Adrenal gland (tissue), 12 donors: Measurements from ENCODE around the gene KCNN2. TPM values are rescaled to one million over a fixed set of nuclear protein-coding genes. Genes with fewer than 3 reads are reported as not detected.
"Not testable (repeated sequence)": the region's sequence is repeated elsewhere in the genome, so short reads cannot be mapped to it uniquely, and the experiment has no call there.

Experiments
- DNase-seq, 7 donors: peaks; one replicate each; pipeline ENCODE4 v3.0.0-alpha.2; 2019 to 2020
- H3K27ac ChIP-seq, 5 donors: fragments of 200-600 bp; sonication (generic) in 4 of 5; 1 replicate in 3 of 5; 2 replicates in 2 of 5; pipeline versions ENCODE4 v1.5.1 to v1.8.0; 2016 to 2020; ENCODE audit warnings: mild to moderate bottlenecking in 1 of 5
- H3K27me3 ChIP-seq: fragments of 200-600 bp; 2 replicates; pipeline ENCODE4 v1.8.0; 2021
- H3K36me3 ChIP-seq, 2 donors: fragments of 200-600 bp; replicated peaks in 1 of 2; 1 replicate in 1 of 2; 2 replicates in 1 of 2; pipeline versions ENCODE4 v1.5.1 to v1.8.0; 2018 to 2022
- H3K4me1 ChIP-seq, 2 donors: fragments of 200-600 bp; replicated peaks in 1 of 2; 1 replicate in 1 of 2; 2 replicates in 1 of 2; pipeline versions ENCODE4 v1.5.1 to v1.8.0; 2018 to 2021
- H3K4me3 ChIP-seq, 4 donors: fragments of 200-600 bp; sonication (generic) in 3 of 4; one replicate each; pipeline ENCODE4 v1.5.1; 2016 to 2018
- H3K9me3 ChIP-seq, 3 donors: fragments of 200-600 bp; sonication (generic) in 1 of 3; replicated peaks in 1 of 3; 1 replicate in 2 of 3; 2 replicates in 1 of 3; pipeline versions ENCODE4 v1.5.1 to v1.8.0; 2016 to 2021
- POLR2A ChIP-seq, 2 donors: fragments of 450-650 bp; IDR thresholded peaks; one replicate each; pipeline ENCODE4 v1.6.1; 2017; ENCODE audit warnings: antibody characterized with exemption in 2 of 2, mild to moderate bottlenecking in 2 of 2, moderate library complexity in 1 of 2
- WGBS, 4 donors: extraction: QIAGEN DNeasy Blood & Tissue Kit in 2 of 4; methylation state at CpG; one replicate each; pipeline versions ENCODE4 v1.1.5 to v1.1.7; 2013 to 2017; 5-methylcytosine and 5-hydroxymethylcytosine counted together
- intact Hi-C, 2 donors: fragments of 100-400 bp; cut with DNase I; formaldehyde crosslinking; loops; one replicate each; pipeline versions ENCODE4 v1.14.1 to v1.15.0; 2022 to 2023
- polyA plus RNA-seq, 3 donors: library from polyadenylated mRNA; stranded (reverse); fragments of 200-250 nt in 2 of 3; fragments of 350-450 nt in 1 of 3; fragmentation: Illumina TruSeq in 1 of 3; extraction: RNeasy Lipid Tissue Mini Kit (QIAGEN cat#74804) in 1 of 3; gene quantifications; one replicate each; pipeline ENCODE4 v1.2.3, GENCODE V29; 2013 to 2014
- total RNA-seq, 9 donors: library from RNA; depleted of rRNA in 4 of 9; stranded (reverse); fragments of >200 nt in 4 of 9; fragments of 120-200 nt in 1 of 9; fragmentation: NEBNext Ultra II Directional in 1 of 9; extraction: Animal tissue kit (Norgen Biotek cat#: 25700) in 1 of 9; gene quantifications; one replicate each; pipeline versions ENCODE4 v1.1.0 to v1.2.4, GENCODE V29; 2013 to 2023
- TF ChIP-seq, protein P1 (sequence below), 6 experiments: fragments of 450-650 bp in 4 of 6; fragments of 200-600 bp in 2 of 6; sonication (generic) in 1 of 6; IDR thresholded peaks; 1 replicate in 5 of 6; 2 replicates in 1 of 6; pipeline versions ENCODE4 v1.5.1 to v1.8.0; 2016 to 2021; ENCODE audit warnings: antibody characterized with exemption in 6 of 6, mild to moderate bottlenecking in 2 of 6, moderate library complexity in 1 of 6
- donor health status: healthy with polysubstance abuse.
- donor health status: Bipolar disorder and iron deficiency.
- donor health status: DM: yes; HTN: yes; CAD: no.
- donor health status: DM: no; HTN: no; CAD: no.
- donor health status: DM: no; HTN: no; CAD: no.
- donor health status: DM: yes; HTN: yes; CAD: no.

KCNN2 gene
- total and polyA plus RNA-seq, 12 donors, result 18.5 to 184 (median 44.7) TPM

DNA sequence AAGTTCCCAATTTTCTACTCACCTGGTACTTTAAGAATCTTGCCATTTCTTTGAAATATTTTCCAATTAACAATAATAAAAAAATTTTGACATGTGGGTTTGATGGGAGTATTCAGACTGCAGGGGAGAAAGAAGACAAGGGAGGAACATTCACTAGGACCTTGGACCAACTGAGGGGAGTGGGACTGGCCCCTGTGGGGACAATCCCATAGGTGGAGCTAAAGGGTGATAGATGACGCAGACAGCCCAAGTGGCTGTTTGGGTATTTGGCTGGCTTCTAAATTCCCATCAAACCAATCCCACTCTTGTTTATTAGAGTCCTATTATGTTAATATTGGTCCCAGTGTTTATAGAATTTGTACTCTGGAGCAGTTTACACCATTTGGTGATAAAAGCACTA lies 65.3 kb downstream of the KCNN2 start:
- TF ChIP-seq, protein P1, sequence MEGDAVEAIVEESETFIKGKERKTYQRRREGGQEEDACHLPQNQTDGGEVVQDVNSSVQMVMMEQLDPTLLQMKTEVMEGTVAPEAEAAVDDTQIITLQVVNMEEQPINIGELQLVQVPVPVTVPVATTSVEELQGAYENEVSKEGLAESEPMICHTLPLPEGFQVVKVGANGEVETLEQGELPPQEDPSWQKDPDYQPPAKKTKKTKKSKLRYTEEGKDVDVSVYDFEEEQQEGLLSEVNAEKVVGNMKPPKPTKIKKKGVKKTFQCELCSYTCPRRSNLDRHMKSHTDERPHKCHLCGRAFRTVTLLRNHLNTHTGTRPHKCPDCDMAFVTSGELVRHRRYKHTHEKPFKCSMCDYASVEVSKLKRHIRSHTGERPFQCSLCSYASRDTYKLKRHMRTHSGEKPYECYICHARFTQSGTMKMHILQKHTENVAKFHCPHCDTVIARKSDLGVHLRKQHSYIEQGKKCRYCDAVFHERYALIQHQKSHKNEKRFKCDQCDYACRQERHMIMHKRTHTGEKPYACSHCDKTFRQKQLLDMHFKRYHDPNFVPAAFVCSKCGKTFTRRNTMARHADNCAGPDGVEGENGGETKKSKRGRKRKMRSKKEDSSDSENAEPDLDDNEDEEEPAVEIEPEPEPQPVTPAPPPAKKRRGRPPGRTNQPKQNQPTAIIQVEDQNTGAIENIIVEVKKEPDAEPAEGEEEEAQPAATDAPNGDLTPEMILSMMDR (IDR thresholded peaks at IDR 0.05), result no peak
- no peak for TF ChIP-seq POLR2A (IDR thresholded peaks at IDR 0.05)
- Histone ChIP-seq H3K36me3 (no peaks in the 10 kb centered on the region), H3K27me3 (no peaks in the 10 kb centered on the region), H3K4me1 (peaks cover 0 to 9% of the 10 kb centered on the region in 2 donors), H3K27ac (no peak overlapping the region), H3K9me3 (no peaks in the 10 kb centered on the region), H3K4me3 (no peak overlapping the region)
- intact Hi-C loops, result no loop called here
- WGBS, 4 donors, result 91 to 100% (median 97%) methylated on average over 1 of the region's 1 CpG
- DNase-seq, result no peak

DNA sequence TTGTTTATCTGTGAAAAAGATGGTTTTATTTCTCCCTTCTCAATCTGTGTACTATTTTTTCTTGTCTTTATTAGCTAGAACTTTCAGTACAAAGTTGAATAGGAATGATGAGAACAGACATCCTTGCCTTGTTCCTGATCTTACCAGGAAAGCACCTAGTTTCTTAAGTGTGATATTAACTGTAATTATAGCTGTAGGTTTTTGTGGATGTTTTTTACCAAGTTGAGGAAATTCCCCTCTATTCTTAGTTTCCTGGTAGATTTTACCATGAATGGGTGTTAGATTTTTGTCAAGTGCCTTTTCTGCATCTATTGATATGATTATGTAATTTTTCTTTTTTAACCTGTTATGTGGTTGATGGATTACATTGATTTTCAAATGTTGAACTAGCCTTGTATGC lies 68.7 kb downstream of the KCNN2 start:
- peaks cover 0 to 15% of the 10 kb centered on the region in 2 donors for H3K4me1 ChIP-seq

DNA sequence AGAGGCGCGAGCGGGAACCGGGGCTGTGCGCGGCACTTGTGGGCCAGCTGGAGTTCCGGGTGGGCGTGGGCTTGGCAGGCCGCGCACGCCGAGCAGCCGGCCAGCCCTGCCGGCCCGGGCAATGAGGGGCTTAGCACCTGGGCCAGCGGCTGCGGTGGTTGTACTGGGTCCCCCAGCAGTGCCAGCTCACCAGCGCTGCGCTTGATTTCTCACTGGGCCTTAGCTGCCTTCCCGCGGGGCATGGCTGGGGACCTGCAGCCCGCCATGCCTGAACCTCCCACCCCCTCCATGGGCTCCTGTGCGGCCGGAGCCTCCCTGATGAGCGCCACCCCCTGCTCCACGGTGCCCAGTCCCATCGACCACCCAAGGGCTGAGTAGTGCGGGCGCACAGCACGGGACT lies 70.8 kb downstream of the KCNN2 start:
- H3K4me1 ChIP-seq, result peaks cover 0 to 27% of the 10 kb centered on the region in 2 donors
- H3K27me3 ChIP-seq, H3K36me3 ChIP-seq, DNase-seq, intact Hi-C loops, H3K27ac ChIP-seq, H3K4me3 ChIP-seq, H3K9me3 ChIP-seq: not testable (repeated sequence)
- WGBS, 4 donors, result 95 to 100% (median 97%) methylated on average over 7 to 30 of the region's 30 CpGs

More for the DNA sequence above, 68.7 kb downstream of the KCNN2 start:
- DNase-seq, result no peak
- Histone ChIP-seq H3K27me3 (no peaks in the 10 kb centered on the region), H3K27ac (no peak overlapping the region), H3K9me3 (no peaks in the 10 kb centered on the region), H3K36me3 (no peaks in the 10 kb centered on the region), H3K4me3 (no peak overlapping the region)
- intact Hi-C loops, result no loop called here
- TF ChIP-seq POLR2A (IDR thresholded peaks at IDR 0.05), result no peak
- TF ChIP-seq, protein P1 (IDR thresholded peaks at IDR 0.05), result no peak

DNA sequence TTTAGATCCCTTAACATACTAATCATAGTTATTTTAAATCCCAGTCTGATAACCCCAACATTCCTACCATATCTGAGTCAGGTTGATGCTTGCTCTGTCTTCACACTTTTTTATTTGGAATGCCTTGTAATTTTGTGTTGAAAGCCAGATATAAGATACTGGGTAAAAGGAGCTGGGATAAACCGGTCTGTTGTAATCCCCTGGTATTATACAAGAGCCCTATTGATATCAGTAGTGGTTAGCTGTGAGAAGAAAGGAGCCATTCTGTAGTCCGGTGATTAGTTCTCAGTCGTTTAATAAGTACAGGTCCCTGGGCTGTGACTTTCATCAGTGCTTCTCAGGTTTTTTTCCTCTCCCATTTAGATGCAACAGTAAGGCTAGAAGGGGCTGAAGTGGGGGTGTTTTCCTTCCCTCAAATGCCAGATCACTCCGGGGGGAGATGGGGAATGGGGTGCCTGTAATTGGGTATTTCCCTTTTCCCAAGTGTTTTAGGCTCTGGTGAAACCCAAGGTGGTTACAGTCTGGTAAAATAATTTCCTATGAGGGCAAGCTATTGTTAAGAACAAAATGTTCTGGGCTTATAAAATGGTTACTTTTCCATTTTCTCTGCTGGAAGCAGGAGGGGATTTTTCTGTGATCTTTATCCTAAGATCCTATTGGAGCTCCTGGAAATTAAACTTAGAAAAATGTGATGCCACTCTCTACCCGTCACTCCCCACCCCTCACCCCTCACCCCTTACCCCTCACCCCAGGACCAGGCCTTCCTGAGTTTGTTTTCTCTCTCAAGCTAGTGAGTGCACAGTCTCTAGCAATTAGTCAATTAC lies 72.7 kb downstream of the KCNN2 start:
- no peak for DNase-seq

More for the DNA sequence above, 72.7 kb downstream of the KCNN2 start:
- TF ChIP-seq, protein P1 (IDR thresholded peaks at IDR 0.05), result no peak
- TF ChIP-seq POLR2A (IDR thresholded peaks at IDR 0.05), result no peak
- Histone ChIP-seq H3K27me3 (no peaks in the 10 kb centered on the region), H3K9me3 (no peaks in the 10 kb centered on the region), H3K4me1 (peaks cover 0 to 27% of the 10 kb centered on the region in 2 donors), H3K4me3 (no peak overlapping the region), H3K27ac (no peak overlapping the region), H3K36me3 (no peaks in the 10 kb centered on the region)
- intact Hi-C loops, result no loop called here
- 65 to 77% (median 73%) methylated on average over 5 of the region's 5 CpGs for WGBS, 4 donors
